ENCODE data around the gene OSM.
"Not testable (repeated sequence)": the region's sequence is repeated elsewhere in the genome, so short reads cannot be mapped to it uniquely, and the experiment has no call there.

OSM gene

DNA sequence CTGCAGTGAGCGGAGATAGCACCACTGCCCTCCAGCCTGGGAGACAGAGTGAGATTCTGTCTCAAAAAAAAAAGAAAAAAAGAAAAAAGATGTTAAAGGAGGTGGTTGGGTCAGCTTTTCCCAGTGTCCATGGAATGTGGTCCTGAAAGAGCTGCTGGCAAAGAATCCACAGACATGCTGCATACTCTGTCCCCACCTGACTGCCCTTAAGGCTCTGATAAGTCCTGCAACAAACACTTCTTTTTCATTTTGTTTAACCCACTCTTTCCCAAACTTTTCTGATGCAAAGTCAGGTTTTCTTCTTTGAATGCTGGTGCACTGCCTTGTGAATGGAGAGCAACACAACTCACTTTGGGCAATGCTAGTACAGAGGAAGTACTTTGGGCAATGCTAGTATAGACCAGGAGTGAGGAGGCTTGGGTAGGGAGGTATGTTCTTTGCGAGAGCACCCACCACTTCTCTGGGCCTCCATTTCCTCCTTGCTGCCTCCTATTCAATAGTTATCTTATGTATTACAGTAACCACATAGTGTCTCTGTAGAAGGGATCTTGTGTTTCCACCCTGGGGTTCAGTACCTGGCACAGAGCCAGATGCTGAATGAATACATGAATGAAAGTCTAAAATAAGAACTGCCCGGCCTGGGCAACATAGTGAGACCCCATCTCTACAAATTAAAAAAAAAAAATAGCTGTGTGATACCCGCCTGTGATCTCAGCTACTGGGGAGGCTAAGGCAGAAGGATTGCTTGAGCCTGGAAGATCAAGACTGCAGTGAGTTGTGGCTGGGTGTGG is 39.0 kb downstream of the OSM start:
- DNase-seq (ENCODE audit: low spot score): no peak

DNA sequence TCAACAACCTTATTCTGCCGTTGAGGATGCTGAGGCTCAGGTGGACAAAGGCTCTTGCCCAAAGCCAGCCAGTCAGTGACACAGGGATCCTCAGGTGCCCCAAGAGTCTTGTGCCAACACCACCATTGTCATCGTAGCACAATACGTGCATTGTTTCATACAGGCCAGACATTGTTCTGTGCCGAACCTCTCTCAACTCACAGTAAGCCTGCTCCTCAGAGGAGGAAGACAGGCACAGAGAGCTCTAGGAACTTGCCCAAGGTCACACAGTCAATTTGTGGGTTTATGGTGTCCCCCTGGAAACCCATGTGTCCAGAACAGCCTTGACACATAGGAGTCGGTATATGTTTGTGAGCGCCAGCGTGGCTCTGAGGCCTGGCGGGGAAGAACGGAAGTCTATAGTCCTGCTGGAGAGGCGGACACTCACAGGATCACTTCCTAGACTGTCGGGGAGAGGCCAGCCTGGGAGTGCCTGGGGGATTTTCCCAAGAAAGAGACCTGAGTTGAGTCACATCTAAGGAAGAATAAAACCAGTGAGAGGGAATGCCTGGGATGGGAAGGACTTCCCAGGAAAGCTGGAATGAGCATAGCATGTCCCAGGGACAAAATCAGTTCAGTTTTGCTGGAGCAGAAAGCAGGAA is 40.3 kb downstream of the OSM start:
- no peak for DNase-seq (ENCODE audit: low spot score)

DNA sequence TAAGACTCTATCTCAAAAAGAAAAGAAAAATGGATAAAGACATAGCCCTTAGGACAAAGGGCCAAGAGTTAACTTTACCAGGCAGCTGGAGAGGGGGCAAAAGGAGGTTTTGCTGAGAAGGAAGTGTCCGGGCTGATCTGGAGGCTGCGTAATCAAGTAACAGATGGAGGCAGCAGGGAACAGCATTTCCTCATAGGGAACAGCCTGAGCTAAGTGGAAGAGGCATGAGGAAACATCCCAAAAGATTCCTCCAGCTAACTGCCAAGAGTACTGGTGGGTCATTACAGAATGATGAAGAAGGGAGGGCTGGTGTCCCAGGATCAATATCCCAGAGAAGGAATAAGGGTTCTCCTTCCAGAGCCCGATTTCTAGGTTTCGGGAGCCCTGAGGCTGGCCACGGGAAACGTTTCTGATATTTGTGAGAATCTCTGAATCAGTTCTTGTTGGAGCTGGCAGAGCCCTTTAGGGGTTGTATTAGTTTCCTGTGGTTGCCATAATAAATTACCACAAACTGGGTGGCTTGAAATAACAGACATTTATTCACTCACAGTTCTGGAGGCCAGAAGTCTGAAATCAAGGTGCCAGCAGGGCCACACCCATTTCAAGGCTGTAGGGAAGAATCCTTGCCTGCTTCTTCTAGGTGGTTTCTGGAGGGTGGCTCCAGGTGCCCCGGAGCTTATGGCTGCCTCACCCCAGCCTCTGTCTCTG is 41.3 kb downstream of the OSM start:
- DNase-seq (ENCODE audit: low spot score): peak; percentile 42

DNA sequence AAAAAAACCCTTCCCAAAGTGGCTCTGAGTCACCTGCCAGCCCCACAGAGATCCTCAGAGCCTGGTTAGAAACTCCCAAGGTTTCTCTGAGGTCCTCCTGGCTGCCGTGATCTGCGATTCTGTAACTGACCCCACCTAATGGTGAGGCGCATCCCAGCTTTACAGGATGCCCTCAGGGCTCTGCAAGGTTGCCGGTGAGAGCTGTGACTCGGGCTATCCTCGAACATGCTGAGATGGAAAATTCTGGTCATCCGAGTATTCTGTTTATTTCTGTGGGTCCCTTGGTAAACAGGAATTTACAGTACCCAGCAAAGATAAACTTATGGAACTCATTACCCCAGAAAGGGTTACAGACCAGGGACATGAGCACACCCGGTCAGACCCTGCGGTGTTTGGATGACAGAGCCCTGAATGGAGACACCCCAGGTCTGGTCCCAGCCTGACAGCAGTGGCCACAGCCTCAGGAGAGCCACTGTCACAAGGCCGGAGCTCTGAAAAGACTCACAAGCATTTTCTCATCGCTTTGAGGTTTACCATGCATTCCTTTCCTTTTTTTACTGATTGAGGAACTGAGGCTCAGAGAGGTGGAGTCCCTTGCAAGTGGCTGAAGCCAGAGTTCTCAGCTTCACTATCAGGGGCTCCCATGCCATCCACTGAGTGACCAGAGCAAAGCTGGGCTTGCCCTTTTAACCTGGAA is 42.3 kb downstream of the OSM start:
- DNase-seq (ENCODE audit: low spot score): peak; percentile 83

DNA sequence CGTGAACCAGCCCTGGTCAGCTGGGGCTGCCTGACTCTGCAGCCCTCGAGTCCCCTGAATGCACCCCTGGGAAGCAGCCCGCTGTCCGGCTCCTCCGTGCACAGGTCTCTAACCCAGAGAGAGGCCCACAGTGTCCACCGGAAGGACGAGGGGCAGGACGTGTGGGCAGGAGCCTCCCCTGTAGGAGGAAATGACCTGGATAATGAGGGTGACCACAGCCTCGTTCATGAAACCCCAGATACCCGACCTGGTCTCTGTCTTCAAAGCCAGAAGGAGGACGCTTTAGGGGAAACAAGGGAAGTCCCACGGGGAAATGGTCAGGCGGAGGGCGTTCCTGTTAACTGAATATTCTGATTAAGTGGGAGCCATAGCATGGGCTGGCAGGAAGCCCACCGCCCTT is 43.3 kb downstream of the OSM start:
- peak; percentile 83 for DNase-seq (ENCODE audit: low spot score)

DNA sequence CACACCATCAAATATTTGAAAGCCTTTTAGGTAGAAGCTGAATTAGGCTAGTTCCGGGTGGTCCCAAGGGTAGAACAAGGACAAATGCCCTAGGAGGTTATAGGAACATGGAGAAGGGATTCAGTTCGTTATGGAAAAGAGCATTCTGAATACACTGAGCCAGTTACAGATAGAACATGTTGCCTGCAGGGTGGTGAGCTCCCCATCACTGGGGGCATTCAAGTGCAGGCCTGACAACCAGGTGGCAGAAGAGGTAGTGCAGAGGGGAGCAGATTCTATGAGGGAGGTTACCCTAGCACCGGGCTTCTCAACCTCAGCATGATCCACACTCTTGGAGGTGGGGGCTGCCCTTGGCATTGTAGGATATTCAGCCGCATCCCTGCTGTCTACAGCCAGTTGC is 44.3 kb downstream of the OSM start:
- no peak for DNase-seq (ENCODE audit: low spot score)

DNA sequence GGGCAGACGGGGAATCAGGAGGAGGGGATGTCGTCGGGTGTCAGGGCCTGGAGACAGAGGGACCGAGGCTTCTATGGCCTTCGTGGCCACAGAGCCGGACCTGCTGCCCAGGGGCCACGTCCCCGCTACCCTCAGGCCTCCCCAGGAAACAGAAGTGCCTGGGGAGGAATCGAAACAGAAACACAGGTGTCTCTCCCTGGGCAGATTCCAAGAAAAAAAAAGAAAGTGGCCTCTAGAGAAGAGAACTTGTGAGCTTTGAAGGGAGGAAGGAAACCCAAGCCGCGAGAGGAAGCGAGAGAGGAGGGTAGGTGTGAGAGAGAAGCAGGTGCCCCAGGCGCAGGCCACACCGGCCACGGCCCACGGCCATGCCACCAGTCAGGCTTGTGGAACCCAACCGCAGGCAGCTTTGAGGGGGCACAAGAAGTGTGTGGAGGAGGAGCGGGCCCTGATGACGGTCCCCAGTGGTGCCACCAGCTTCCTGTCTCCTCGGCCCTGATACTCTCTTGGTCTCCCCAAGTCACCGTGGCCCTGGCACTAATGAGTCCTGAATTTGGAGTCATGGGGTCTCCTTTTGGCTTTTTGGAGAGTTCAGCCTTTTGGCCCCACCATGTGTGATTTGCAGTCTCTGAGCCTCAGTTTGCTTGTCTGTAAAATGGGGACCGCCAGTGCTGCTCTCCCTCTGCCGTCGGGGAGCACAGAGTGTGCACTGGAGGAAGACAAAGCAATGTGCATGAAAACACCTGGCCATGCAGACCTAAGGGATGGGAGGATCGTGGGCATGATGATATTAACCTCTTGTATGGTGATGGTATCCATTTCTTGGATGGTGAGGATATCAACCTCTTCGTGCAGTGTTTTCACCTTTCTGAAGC is 45.3 kb downstream of the OSM start:
- DNase-seq (ENCODE audit: low spot score): no peak

DNA sequence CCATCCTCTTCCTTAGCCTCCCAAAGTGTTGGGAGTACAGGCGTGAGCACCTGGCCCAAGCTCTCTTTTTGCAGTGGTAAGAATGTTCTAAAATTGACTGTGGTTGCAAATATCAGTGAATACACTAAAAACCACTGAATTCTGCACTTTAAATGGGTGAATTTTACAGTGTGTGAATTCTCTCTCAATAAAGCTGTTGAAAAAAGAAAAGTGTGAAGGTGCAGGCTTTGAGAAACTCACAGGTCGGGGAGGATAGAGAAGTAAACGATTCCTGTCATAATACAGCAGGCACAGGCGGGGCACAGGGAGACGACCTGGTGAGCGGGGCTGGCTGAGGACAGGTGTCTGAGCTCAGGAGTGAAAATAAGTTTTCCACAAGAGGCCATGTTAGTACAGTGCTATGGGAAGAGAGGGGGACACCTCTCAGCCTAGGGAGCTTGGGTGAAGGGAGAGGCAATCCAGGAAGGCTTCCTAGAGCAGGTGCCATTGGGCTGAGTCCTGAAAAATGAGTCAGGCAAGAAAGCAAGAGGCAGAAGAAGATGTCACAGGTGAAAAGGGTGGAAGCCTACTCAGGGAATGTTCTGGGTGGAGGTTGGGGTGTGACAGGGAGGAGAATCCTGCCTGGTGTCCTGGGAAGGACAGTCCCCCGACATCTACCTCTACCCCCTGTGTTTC is 46.2 kb downstream of the OSM start:
- no peak for DNase-seq (ENCODE audit: low spot score)

DNA sequence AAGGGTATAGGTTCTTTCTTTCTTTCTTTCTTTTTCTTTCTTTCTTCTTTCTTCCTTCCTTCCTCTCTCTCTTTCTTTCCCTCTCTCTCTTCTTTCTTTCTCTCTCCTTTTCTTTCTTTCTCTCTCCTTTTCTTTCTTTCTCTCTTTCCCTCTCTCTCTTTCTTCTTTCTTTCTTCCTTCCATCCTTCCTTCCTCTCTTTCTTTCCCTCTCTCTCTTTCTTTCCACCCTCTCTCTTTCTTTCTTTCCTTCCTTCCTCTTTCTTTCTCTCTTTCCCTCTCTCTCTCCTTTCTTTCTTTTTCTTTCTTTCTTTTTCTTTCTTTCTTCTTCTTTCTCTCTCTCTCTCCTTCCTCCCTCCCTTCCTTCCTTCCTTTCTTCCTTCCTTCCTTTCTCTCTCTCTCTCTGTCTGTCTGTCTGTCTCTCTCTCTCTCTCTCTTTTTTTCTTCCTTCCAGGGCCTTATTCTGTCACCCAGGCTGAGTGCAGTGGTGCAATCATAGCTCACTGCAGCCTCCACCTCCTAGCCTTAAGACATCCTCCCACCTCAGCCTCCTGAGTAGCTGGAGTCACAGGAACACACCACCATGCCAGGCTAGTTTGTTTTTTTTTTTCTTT is 46.9 kb downstream of the OSM start:
- DNase-seq (ENCODE audit: low spot score): no peak

DNA sequence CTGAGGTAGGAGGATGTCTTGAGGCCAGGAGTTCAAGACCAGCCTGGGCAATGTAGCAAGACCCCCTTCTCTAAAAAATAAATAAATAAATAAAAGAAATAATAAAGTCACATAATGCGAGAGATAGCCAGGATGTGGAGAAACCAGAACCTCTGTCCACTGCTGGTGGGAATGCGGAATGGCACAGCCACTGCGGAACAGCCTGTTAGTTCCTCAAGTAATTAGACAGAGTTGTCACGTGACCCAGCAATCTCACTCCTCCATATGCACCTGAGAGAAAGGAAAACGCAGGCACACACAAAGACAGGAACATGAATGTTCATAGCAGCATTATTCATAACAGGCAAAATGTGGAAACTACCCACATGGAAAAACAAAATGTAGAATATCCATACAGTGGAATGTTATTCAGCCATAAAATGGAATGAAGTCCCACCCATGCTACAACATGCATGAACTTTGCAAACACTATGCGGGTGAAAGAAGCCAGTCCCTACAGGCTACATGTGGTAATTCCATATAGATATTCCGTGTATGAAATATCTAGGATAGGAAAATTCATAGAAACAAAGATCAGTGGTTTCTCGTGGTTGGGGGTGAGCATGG is 47.5 kb downstream of the OSM start:
- no peak for DNase-seq (ENCODE audit: low spot score)

DNA sequence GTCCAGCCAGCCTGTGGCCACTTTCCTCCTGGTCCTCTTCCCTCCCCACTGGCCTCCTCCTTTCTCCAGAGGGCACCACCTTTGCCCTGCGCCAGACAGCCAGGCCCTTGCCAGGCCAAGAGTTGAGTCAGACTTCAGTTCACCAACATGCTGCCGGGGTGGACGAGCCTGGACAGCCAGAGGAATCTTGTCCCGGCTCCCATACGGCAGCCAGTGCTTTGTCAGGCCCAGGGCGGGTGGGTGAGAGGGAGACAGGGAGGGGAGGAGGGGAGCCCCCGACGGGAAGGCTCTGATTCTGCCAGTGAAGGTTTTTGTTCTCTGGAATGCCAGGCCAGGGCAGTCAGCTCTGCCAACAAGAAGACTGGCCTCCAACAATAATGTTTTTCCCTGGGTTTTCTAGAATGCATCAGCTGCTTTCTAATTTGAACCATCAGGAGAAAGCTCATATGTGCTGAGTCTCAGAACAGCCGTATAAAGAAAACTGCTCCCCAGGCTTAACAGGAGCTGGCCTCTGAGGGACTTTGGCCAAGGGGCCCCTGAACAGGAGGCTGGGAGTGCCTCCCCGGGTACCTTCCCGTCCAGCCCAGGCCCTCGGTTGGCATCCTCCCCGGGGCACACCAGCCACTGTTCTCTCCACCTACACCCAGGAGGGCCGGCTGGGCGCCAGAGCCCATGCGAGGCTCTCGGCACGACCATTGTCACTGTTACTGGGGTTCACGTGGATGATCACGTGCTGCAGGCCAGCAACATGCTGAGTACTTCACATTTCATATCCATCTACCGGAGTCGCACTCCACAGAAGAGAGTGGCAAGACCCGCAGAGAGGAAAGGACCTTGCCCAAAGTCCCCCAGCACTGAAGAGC is 48.7 kb downstream of the OSM start:
- no peak for DNase-seq (ENCODE audit: low spot score)

DNA sequence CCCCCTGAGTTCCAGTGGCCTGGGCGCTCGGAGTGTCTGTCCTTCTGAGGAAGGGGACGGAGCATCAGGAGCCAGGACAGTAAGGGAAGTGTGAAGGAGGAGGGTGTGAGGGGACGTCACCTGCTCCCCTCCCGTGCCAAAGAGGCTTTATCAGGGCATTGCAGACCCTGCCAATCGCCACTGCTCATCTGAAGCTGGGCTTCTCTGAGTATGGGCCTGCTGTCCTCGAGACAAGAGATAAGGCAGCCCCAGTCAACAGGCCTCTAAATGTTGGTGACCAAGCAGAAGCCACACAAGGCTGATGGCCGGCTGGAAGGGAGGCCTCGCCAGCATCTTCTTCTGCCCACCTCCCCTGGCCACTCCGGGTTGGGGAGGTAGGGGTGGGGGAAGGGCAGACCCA is 49.9 kb downstream of the OSM start:
- no peak for DNase-seq (ENCODE audit: low spot score)

DNA sequence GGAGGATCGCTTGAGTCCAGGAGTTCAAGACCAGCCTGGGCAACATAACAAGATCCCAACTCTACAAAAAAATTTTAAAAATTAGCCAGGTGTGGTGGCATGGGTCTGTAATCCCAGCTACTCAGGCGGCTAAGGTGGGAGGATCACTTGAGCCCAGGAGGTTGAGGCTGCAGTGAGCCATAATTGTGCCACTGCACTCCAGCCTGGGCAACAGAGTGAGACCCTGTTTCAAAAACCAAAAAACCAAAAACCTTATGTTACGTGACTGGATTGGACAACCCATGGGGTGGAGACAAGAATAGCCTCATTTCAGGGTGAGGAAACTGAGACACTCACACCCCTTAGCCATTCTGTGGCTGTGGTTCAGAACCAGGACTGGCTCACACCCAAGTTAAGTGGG is 50.4 kb downstream of the OSM start:
- not testable (repeated sequence) for DNase-seq (ENCODE audit: low spot score)

DNA sequence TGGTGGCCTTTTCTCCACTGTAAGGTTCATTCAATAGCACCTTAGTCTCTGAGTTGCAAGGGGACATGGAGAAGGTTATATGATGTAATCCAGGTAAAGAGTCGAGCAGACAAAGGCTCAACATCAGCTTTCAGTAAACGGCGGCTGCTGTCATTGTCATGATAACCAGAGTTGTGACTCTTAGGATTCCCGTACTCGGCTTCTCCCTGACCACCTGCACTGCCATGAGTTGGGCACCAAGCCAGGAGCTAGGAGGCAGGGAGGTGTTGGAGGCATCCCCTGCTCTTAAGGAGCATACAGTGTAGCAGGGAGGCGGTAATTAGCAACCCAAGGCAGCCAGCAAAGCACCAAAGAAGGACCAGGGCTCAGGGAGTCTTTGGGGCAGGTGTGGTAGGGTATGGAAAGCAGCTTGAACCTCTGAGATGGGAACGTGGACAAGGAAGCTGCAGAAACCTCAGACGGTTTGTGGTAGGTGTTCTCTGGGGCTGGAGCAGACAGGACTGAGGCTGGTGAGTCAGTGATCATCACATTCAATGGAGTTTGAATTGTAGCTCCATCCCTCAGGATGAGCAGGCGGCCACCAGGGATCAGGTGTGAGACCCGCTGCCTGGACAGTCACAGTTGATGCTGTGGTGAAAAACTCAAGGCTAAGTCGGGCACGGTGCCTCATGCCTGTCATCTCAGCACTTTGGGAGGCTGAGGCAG is 51.8 kb downstream of the OSM start:
- DNase-seq (ENCODE audit: low spot score): no peak

DNA sequence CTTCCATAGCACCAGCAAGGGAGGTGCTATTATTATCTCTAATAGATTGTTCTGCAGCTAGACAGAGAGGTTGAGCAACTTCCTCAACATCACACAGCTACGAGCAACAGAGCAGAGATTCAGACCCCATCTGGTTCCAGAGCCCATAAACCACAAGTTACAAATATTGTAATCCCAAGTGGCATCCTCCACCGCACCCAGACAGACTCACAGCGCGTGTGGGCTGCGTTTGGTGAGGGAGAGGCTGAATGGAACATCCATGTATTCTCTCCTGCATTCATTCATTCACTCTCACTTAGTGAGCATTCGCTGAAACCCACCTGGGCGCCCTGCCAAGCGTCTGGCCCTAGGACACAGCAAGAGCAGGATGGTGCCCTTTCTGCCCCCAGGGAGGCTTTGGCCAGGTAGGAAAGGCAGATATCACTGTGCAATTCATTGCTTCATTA is 53.6 kb downstream of the OSM start:
- DNase-seq (ENCODE audit: low spot score): no peak

Data from SW480 (cell line).